Fibroblast of the aortic adventitia (primary cell): Measurements from ENCODE around the gene ZNF407. TPM values are rescaled to one million over a fixed set of nuclear protein-coding genes. Genes with fewer than 3 reads are reported as not detected.
"Not testable (repeated sequence)": the region's sequence is repeated elsewhere in the genome, so short reads cannot be mapped to it uniquely, and the experiment has no call there.

ENCODE experiments used
- DNase-seq: peaks from one replicate; pipeline ENCODE4 v3.0.0-alpha.2; 2010; ENCODE audit warnings: low read depth
- H3K4me3 ChIP-seq: 2 replicates; pipeline ENCODE4 v1.5.1; 2011; ENCODE audit warnings: low read depth, mild to moderate bottlenecking, control low read depth, low read length, moderate library complexity
- CTCF ChIP-seq: IDR thresholded peaks from 2 replicates; pipeline ENCODE4 v1.5.1; 2011; ENCODE audit warnings: mild to moderate bottlenecking, low read length, control low read depth, inconsistent platforms; ENCODE audit not compliant: insufficient read depth
- total RNA-seq: library from RNA; depleted of rRNA; stranded (reverse); fragments of >200 nt; gene quantifications from 2 replicates; pipeline ENCODE4 v1.2.3, GENCODE V29; 2012; ENCODE audit warnings: low replicate concordance

Gene ZNF407
- total RNA-seq, 1 donor, result 21.7 TPM

- no peak for TF ChIP-seq CTCF
- no peak overlapping the region for H3K4me3 ChIP-seq
- DNase-seq, result no peak
These were observed 39.6 kb upstream of the ZNF407 start for GRCh38 chr18:74558096-74558495.

GRCh38 chr18:74562131-74562730 lies 35.4 kb upstream of the ZNF407 start:
- DNase-seq, result no peak
- no peak overlapping the region for H3K4me3 ChIP-seq
- TF ChIP-seq CTCF, result no peak

GRCh38 chr18:74562775-74563174 lies 34.9 kb upstream of the ZNF407 start:
- no peak for TF ChIP-seq CTCF
- H3K4me3 ChIP-seq, result no peak overlapping the region
- DNase-seq, result no peak

- no peak for TF ChIP-seq CTCF
- H3K4me3 ChIP-seq, result no peak overlapping the region
- no peak for DNase-seq
These were observed 33.7 kb upstream of the ZNF407 start for GRCh38 chr18:74563999-74564398.

GRCh38 chr18:74565164-74565563 lies 32.5 kb upstream of the ZNF407 start:
- H3K4me3 ChIP-seq, result not testable (repeated sequence)

GRCh38 chr18:74565993-74566392 lies 31.7 kb upstream of the ZNF407 start:
- not testable (repeated sequence) for H3K4me3 ChIP-seq, DNase-seq

More at GRCh38 chr18:74565164-74565563, 32.5 kb upstream of the ZNF407 start:
- not testable (repeated sequence) for DNase-seq

GRCh38 chr18:74567822-74568221 lies 29.8 kb upstream of the ZNF407 start:
- no peak for TF ChIP-seq CTCF
- H3K4me3 ChIP-seq, result no peak overlapping the region
- DNase-seq, result no peak

GRCh38 chr18:74569401-74569800 lies 28.3 kb upstream of the ZNF407 start:
- no peak for DNase-seq
- H3K4me3 ChIP-seq, result no peak overlapping the region
- TF ChIP-seq CTCF, result no peak
